Measurements from ENCODE around the gene INF2.

DNA sequence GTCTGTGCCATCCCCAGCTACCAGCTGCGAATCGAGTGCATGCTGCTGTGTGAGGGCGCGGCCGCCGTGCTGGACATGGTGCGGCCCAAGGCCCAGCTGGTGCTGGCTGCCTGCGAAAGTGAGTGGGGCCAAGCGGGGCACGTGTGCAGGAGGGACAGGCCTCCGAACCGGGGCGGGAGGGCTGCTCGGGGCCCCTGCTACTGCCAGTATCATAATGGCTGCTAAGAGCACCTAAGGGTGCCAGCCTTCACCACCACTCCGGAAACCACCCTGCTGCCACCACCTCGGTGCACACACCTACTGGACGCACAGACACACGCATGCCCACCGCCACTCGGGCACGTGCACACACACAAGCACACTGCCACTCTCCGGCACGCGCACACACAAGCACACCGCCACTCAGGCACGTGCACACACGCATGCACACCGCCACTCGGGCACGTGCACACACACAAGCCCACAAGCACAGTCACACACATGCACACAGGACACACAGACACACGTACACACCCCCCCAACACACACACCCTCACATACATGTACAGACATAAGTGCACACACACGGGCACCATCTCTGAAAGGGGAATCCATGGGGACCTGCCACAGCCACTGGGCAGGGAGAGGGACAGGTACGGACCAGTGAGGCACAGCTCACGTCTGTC is 20.8 kb downstream of the INF2 start:
- TF ChIP-seq, protein P1, sequence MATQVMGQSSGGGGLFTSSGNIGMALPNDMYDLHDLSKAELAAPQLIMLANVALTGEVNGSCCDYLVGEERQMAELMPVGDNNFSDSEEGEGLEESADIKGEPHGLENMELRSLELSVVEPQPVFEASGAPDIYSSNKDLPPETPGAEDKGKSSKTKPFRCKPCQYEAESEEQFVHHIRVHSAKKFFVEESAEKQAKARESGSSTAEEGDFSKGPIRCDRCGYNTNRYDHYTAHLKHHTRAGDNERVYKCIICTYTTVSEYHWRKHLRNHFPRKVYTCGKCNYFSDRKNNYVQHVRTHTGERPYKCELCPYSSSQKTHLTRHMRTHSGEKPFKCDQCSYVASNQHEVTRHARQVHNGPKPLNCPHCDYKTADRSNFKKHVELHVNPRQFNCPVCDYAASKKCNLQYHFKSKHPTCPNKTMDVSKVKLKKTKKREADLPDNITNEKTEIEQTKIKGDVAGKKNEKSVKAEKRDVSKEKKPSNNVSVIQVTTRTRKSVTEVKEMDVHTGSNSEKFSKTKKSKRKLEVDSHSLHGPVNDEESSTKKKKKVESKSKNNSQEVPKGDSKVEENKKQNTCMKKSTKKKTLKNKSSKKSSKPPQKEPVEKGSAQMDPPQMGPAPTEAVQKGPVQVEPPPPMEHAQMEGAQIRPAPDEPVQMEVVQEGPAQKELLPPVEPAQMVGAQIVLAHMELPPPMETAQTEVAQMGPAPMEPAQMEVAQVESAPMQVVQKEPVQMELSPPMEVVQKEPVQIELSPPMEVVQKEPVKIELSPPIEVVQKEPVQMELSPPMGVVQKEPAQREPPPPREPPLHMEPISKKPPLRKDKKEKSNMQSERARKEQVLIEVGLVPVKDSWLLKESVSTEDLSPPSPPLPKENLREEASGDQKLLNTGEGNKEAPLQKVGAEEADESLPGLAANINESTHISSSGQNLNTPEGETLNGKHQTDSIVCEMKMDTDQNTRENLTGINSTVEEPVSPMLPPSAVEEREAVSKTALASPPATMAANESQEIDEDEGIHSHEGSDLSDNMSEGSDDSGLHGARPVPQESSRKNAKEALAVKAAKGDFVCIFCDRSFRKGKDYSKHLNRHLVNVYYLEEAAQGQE (IDR thresholded peaks at IDR 0.05; ENCODE audit: insufficient replicate concordance, low read depth), result no peak
- TF ChIP-seq, protein P2, sequence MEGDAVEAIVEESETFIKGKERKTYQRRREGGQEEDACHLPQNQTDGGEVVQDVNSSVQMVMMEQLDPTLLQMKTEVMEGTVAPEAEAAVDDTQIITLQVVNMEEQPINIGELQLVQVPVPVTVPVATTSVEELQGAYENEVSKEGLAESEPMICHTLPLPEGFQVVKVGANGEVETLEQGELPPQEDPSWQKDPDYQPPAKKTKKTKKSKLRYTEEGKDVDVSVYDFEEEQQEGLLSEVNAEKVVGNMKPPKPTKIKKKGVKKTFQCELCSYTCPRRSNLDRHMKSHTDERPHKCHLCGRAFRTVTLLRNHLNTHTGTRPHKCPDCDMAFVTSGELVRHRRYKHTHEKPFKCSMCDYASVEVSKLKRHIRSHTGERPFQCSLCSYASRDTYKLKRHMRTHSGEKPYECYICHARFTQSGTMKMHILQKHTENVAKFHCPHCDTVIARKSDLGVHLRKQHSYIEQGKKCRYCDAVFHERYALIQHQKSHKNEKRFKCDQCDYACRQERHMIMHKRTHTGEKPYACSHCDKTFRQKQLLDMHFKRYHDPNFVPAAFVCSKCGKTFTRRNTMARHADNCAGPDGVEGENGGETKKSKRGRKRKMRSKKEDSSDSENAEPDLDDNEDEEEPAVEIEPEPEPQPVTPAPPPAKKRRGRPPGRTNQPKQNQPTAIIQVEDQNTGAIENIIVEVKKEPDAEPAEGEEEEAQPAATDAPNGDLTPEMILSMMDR (IDR thresholded peaks at IDR 0.05; ENCODE audit: insufficient read depth, low read length), result no peak
